Measurements from ENCODE around the gene ODF2.

ODF2 gene

GRCh38 chr9:128540634-128541360 lies 85.0 kb downstream of the ODF2 start:
- FAIRE-seq, result no peak

DNA sequence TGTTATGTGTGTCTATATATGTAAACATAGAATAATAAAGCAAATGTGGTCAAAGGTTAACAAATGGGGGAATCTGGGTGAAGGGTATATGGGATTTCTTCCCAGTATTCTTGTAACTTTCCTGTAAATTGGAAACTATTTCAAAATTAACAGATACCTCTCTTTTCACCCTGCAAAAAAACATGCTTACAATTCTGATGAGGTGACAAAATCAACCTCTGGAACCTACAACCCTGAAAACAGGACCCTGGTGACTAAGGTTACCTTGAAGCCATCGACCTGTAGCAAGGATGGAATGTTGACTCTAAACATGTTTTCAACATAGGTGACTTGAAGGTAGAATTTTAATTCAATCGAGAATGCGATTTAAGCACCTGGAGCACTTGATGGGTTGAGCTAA lies 90.7 kb downstream of the ODF2 start:
- FAIRE-seq, result no peak

- no peak for FAIRE-seq
Measured at GRCh38 chr9:128548876-128549275, 93.1 kb downstream of the ODF2 start.

DNA sequence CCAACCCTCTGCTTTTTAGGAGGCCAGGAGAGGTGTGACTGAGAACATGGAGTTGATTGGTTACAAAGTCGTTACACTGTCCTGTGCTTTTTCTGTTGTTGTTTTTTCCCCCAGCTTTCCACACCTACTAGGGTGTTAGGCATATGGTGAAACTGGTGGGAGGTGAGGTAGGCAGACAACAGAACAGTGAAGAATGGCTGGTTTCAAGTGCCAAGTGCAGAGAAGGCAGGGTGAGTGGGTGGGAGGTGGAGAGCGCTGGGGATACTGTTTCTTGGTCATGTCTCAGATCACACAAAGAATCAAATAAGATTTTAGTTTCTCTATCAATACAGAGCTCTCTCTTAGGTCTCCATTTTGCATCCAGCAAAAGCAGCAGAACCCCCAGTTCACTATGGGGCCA lies 94.4 kb downstream of the ODF2 start:
- no peak for FAIRE-seq
